ENCODE data around the gene CCDC97. TPM values are rescaled to one million over a fixed set of nuclear protein-coding genes. Genes with fewer than 3 reads are reported as not detected.

Gene CCDC97
- polyA plus RNA-seq, 1 donor from 2014 or later: 4.9 TPM

DNA sequence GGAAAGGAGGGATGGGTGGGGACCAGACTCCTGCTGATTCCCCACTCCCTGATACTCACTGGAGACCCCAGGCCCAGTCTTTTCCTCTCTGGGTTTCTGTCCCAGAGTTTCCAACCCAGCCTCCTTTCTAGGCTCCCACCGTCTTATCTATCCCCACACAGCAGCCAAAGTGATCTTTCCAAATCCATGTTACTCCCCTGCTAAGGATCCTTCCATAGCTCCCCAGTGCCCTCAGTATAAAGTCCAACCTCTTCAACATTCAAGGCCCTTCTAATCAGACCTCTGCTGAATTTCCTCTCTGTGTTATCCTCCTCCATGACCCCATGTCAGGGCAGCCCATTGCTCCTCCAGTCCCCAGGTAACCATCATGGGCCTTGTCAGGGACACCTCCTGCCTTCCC is 45.1 kb downstream of the CCDC97 start:
- Histone ChIP-seq H3K9ac (ENCODE audit: low read length) (no peak overlapping the region), H3K9me3 (ENCODE audit: low read length) (no peaks in the 10 kb centered on the region), H3K36me3 (ENCODE audit: insufficient read depth, low read length) (no peaks in the 10 kb centered on the region), H3K27ac (ENCODE audit: low read length) (no peak overlapping the region), H3F3A (ENCODE audit: insufficient read depth, low read length, poor library complexity, severe bottlenecking) (no peaks in the 10 kb centered on the region), H3K4me3 (ENCODE audit: low read length) (no peak overlapping the region), H3K4me2 (ENCODE audit: low read length) (no peak overlapping the region), H3K27me3 (ENCODE audit: insufficient read depth, low read depth, low read length) (peaks cover 46% of the 10 kb centered on the region), H3K79me2 (replicated peaks; ENCODE audit: insufficient read depth, low read length) (no peaks in the 10 kb centered on the region), H3K9me2 (ENCODE audit: insufficient read depth, low read length) (no peaks in the 10 kb centered on the region), H2AFZ (ENCODE audit: low read depth, low read length) (no peak overlapping the region), H4K20me1 (ENCODE audit: insufficient read depth) (no peaks in the 10 kb centered on the region)
- no peak for TF ChIP-seq SMC3 (conservative IDR thresholded peaks at IDR 0.05; ENCODE audit: poor library complexity)
- TF ChIP-seq RAD21 (conservative IDR thresholded peaks at IDR 0.05): no peak
- TF ChIP-seq, protein P1, sequence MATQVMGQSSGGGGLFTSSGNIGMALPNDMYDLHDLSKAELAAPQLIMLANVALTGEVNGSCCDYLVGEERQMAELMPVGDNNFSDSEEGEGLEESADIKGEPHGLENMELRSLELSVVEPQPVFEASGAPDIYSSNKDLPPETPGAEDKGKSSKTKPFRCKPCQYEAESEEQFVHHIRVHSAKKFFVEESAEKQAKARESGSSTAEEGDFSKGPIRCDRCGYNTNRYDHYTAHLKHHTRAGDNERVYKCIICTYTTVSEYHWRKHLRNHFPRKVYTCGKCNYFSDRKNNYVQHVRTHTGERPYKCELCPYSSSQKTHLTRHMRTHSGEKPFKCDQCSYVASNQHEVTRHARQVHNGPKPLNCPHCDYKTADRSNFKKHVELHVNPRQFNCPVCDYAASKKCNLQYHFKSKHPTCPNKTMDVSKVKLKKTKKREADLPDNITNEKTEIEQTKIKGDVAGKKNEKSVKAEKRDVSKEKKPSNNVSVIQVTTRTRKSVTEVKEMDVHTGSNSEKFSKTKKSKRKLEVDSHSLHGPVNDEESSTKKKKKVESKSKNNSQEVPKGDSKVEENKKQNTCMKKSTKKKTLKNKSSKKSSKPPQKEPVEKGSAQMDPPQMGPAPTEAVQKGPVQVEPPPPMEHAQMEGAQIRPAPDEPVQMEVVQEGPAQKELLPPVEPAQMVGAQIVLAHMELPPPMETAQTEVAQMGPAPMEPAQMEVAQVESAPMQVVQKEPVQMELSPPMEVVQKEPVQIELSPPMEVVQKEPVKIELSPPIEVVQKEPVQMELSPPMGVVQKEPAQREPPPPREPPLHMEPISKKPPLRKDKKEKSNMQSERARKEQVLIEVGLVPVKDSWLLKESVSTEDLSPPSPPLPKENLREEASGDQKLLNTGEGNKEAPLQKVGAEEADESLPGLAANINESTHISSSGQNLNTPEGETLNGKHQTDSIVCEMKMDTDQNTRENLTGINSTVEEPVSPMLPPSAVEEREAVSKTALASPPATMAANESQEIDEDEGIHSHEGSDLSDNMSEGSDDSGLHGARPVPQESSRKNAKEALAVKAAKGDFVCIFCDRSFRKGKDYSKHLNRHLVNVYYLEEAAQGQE (IDR thresholded peaks at IDR 0.05; ENCODE audit: borderline replicate concordance): no peak
- no peak for TF ChIP-seq EZH2 (IDR thresholded peaks at IDR 0.05; ENCODE audit: borderline replicate concordance, insufficient read depth, low read length, poor library complexity, severe bottlenecking)

- H3K27ac ChIP-seq (ENCODE audit: low read length): no peak overlapping the region
- no peaks in the 10 kb centered on the region for H3K9me2 ChIP-seq (ENCODE audit: insufficient read depth, low read length)
- H3K4me2 ChIP-seq (ENCODE audit: low read length): no peak overlapping the region
- no peaks in the 10 kb centered on the region for H4K20me1 ChIP-seq (ENCODE audit: insufficient read depth)
- no peak overlapping the region for H2AFZ ChIP-seq (ENCODE audit: low read depth, low read length)
- no peak overlapping the region for H3K4me3 ChIP-seq (ENCODE audit: low read length)
- no peaks in the 10 kb centered on the region for H3K36me3 ChIP-seq (ENCODE audit: insufficient read depth, low read length)
- H3F3A ChIP-seq (ENCODE audit: insufficient read depth, low read length, poor library complexity, severe bottlenecking): no peaks in the 10 kb centered on the region
- H3K9me3 ChIP-seq (ENCODE audit: low read length): no peaks in the 10 kb centered on the region
- TF ChIP-seq, protein P1 (IDR thresholded peaks at IDR 0.05; ENCODE audit: borderline replicate concordance): no peak
- TF ChIP-seq SMC3 (conservative IDR thresholded peaks at IDR 0.05; ENCODE audit: poor library complexity): no peak
- TF ChIP-seq MXI1 (conservative IDR thresholded peaks at IDR 0.05; ENCODE audit: poor library complexity, severe bottlenecking): no peak
- TF ChIP-seq RAD21 (conservative IDR thresholded peaks at IDR 0.05): no peak
- TF ChIP-seq TAF1 (IDR thresholded peaks at IDR 0.05; ENCODE audit: low read depth): no peak
- TF ChIP-seq EZH2 (IDR thresholded peaks at IDR 0.05; ENCODE audit: borderline replicate concordance, insufficient read depth, low read length, poor library complexity, severe bottlenecking): no peak
- no peak overlapping the region for H3K9ac ChIP-seq (ENCODE audit: low read length)
- no peaks in the 10 kb centered on the region for H3K79me2 ChIP-seq (replicated peaks; ENCODE audit: insufficient read depth, low read length)
- peaks cover 38% of the 10 kb centered on the region for H3K27me3 ChIP-seq (ENCODE audit: insufficient read depth, low read depth, low read length)
Observed at GRCh38 chr19:41355802-41356201, 45.8 kb downstream of the CCDC97 start.

Data from neural cell (in vitro differentiated cells).